T-helper 17 cell (primary cell): ENCODE measurements around the gene CFAP58. TPM values are rescaled to one million over a fixed set of nuclear protein-coding genes. Genes with fewer than 3 reads are reported as not detected.

ENCODE experiments used
- total RNA-seq, 4 donors: library from RNA in 2 of 4; stranded (reverse) in 2 of 4; gene quantifications; one replicate each; pipeline ENCODE4 v1.2.3 and lab custom pipeline; 2022 to 2026

Gene CFAP58
- total RNA-seq, 2 donors from 2014 or later: not detected

Other genes with a start within 250 kb of the CFAP58 start
- gene SFR1, start 231.7 kb upstream of the CFAP58 start, total RNA-seq: 10 to 100 TPM; 10.9 to 16.3 TPM
- not detected for gene CFAP43, start 121.5 kb upstream of the CFAP58 start, total RNA-seq
- 10 to 100 TPM; 37.9 to 52.6 TPM for gene GSTO1, start 98.9 kb upstream of the CFAP58 start, total RNA-seq
- gene GSTO2, start 84.6 kb upstream of the CFAP58 start, total RNA-seq: 1 to 10 TPM in 1 of 2 donors, under 1 TPM in 1; 0.70 to 1.1 TPM
- 10 to 100 TPM; 30.6 to 47.1 TPM for gene ITPRIP, start 15.4 kb upstream of the CFAP58 start, total RNA-seq